ENCODE results near the gene CFAP97D2.
"Not testable (repeated sequence)": the region's sequence is repeated elsewhere in the genome, so short reads cannot be mapped to it uniquely, and the experiment has no call there.

The CFAP97D2 gene

DNA sequence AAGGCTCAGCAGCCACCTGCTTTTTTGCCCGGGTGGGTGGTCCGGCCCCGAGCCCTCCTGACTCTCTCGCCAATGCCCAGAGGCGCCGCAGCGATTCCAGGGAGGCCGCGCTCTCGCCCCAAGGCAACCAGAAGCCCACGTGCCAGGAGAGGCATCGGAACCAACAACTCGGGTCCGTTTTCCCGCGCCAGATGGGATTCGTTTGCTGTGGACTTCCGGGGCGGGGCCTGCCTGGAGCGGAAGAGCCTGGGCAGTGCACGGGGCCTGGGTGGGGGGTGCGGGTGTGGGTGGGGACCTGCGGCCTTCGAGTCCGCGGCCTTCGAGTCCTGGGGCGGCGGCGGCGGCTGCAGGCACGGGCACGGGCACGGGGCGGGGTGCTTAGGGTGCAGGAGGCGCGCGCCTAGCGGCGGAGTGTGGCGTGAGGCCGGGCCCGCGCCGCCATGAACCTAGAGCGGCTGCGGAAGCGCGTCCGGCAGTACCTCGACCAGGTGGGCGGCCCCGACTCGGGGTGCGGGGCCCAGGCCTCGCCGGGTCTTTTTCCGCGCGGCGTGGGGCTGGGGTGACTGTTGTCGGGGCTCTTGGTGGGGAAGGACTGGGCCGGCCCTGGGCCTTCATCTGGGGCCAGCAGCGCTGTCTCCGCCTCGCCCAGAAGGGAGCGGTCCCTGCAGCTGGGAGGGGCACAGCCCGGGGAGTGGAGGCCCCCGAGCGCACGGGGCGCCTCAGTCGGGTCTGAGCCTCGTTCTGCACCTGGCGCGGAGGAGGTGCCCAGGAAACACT, 55.8 kb downstream of the CFAP97D2 start, which contains the start of gene CDC16:
TSS of gene CDC16 (plus strand) at position 253 of the 777 bp plus-strand sequence. CDS start at position 441, 188 bp downstream.
- peak; percentile 49 for DNase-seq (ENCODE audit: low read depth, low spot score)

DNA sequence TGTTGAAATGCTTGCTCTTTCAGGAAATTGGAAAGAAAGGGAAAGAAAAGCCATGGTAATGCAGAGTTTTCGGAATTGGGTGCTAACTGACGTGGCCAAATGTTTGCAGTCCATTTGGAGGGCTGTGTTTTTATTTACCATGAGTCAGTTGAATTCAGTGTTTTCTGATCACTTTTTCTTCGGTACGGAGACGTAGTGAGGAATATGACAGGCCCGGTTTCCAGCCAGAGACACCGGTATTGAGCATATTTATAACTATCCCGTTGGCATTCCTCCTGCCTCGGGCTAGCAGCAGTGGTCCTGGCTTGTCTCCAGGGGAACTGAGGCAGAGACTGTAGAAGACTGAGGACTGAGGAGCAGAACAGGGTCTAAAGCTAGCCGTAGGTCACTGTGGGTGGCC, 56.6 kb downstream of the CFAP97D2 start:
- DNase-seq (ENCODE audit: low read depth, low spot score): no peak

DNA sequence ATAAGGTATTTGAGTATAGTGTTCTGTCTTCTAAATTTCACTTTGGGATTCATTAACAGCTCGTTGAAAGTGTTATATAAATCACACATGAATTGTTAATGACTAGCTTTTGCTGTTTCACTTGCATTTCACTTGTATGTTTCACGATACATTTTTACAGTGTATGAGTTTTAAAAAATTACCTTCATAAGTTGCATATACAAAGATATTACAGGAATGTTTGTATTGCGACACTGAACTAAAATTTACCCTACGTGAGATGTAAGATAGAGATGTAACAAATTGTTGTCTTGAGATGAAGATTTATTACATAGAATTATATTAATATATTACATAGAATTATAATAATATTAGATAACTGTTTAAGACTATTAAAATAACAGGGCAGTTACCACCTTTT, 57.2 kb downstream of the CFAP97D2 start:
- DNase-seq (ENCODE audit: low read depth, low spot score): no peak

DNA sequence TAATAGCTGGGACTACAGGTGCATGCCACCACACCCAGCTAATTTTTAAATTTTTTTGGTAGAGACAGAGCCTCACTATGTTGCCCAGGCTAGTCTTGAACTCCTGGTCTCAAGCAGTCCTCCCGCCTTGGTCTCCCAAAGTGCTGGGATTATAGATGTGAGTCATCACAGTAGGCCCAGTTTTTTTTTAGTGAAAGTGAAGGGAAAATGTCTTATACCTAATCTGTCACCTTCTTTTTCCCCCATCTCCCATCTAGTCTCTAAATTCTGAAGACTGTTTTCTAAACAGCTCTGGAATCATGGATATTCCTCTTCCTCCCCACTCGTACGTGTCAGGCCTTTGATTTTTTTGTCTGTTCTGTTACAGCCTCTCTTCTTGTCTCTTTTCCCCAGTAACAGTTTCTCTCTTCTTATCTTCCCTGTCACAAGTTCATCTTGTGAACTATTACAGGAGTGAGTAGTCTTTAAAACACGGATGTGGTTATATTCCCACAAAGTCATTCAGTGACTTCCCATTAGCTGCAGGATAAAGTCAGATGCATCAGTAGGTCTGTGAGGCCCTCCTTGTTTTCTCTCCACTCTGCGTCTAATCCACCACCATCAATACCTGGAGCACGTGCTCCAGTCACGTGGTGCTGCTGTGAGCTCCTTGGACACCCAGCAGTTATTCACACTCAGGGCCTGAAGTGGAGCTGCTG, 58.5 kb downstream of the CFAP97D2 start:
- no peak for DNase-seq (ENCODE audit: low read depth, low spot score)

DNA sequence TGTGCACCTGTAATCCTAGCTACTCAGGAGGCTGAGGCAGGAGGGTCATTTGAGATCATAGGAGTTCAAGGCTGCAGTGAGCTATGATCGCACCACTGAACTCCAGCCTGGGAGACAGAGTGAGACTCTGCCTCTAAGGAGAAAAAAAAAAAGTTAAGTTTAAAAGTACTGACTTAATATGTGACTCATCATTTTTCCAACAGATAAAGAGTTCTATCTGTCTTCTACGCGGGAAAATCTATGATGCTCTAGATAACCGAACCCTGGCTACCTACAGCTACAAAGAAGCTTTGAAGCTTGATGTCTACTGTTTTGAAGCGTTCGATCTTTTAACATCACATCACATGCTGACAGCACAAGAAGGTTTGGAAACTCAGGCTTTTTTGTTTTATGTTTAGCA, 62.9 kb downstream of the CFAP97D2 start:
- DNase-seq (ENCODE audit: low read depth, low spot score): no peak

DNA sequence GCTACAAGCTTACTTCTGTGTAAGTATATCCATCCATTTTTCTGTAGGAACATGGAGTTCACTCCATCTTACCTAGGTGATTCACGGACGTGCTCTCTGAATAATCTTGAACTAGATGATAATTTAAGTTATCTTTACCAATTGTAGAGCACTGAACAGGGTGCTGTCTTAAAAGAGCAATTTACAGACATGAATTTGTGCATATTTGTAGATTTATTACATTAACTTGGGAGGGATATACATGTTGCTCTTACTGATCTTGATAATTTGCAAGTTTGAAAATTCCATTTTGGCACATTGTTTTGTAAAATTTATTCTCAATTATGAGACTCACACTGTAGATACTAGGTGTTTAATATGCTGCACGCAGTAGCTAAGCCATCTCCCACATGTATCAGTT, 64.9 kb downstream of the CFAP97D2 start:
- no peak for DNase-seq (ENCODE audit: low read depth, low spot score)

DNA sequence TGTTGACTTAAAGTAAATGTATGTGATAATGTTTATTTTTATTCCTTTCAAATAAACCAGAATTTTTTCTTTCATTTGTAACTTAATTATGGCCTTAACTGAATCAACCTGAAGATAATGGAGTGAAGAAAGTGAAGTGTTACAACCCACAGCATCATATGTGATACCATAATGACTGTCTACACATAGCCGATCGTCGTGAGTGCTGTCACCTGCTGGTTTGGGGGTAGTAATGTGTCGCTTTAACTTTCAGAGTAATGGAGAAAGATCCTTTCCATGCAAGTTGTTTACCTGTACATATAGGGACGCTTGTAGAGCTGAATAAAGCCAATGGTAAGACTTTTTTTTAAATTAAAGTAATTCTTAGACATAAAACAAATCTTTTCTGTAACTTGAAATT, 65.6 kb downstream of the CFAP97D2 start:
- no peak for DNase-seq (ENCODE audit: low read depth, low spot score)

DNA sequence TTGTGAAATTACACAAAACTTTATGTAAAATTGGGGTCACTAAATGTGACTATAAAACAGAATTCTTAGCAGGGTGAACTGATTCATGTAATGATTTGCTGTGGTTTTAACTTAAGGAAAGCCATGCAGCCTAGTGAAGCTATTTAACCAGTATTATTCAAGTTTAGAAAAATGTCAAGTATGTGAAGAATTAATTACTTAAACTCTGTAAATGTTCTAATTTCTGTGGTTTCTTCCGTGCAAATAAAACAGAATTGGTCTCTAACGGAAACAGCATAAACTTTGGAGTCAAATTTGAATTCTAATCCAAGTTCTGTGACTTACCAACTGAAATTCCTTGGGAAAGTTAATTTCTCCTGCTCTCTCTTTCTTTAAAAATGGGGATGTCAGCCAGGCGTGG, 69.0 kb downstream of the CFAP97D2 start:
- no peak for DNase-seq (ENCODE audit: low read depth, low spot score)

DNA sequence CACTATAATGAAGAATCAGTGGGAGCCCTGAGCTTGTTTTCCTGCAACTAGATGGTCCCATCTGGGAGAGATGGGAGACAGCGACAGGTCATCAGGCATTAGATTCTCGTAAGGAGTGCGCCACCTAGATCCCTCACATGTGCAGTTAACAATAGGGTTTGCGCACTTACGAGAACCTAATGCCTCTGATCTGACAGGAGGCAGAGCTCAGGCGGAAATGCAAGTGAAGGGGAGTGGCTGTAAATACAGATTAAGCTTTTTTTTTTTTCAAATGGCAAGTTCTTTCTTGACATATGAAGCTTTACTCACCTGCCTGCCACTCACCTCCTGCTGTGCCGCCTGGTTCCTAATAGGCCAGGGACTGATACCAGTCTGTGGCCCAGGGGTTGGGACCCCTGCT, 70.0 kb downstream of the CFAP97D2 start:
- DNase-seq (ENCODE audit: low read depth, low spot score): no peak

DNA sequence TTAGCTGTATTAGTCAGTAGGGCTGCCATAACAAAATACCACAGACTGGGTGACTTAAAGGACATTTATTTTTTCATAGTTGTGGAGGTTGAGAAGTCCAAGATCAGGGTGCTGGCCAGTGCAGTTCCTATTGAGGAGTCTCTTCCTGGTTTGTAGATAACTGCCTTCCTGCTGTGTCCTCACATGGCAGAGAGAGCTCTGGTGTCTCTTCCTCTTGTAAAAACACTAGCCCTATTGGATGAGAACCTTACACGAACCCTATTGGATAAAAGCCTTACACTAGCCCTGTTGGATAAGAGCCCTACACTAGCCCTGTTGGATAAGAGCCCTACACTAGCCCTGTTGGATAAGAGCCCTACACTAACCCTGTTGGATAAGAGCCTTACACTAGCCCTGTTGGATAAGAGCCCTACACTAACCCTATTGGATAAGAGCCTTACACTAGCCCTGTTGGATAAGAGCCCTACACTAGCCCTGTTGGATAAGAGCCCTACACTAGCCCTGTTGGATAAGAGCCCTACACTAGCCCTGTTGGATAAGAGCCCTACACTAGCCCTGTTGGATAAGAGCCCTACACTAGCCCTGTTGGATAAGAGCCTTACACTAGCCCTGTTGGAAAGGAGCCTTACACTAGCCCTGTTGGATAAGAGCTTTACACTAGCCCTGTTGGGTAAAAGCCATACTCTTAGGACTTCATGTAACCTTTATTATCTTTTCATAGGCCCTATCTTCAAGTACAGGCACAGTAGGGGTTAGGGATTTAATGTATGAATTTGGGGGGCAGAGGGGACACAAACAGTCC, 72.8 kb downstream of the CFAP97D2 start:
- DNase-seq (ENCODE audit: low read depth, low spot score): not testable (repeated sequence)

DNA sequence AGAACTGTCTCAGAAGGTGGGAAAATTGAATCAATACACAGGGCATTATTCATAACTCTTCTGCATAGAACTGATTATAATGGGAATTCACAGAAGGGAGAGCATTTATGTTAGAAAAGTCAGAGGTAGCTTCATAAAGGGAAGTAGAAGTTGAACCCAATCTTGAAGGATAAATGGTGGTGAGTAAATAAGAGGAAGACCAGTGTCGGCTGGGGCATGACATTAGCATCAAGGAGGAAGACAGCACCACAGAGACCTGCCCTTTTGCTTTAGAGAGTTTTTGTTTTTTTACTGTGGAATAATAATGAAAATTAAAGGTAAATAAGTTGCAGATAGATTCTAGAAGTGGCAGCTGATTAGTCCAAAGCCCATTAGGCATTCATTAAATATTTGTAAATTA, 77.5 kb downstream of the CFAP97D2 start:
- DNase-seq (ENCODE audit: low read depth, low spot score): no peak

DNA sequence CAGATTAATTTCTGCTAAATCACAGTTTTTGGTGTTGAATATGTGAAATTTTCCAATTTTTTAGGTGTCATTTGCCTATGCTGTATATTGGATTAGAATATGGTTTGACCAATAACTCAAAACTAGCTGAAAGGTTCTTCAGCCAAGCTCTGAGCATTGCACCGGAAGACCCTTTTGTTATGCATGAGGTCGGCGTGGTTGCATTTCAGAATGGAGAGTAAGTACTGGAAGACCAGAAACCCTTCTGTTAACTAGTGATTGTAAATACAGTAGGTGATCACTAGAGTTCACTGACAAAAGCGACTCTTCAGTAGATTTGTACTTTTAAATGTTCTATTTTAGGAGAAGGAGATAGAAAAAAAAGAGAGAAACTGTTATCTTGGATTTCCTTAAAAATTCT, 78.0 kb downstream of the CFAP97D2 start:
- no peak for DNase-seq (ENCODE audit: low read depth, low spot score)

DNA sequence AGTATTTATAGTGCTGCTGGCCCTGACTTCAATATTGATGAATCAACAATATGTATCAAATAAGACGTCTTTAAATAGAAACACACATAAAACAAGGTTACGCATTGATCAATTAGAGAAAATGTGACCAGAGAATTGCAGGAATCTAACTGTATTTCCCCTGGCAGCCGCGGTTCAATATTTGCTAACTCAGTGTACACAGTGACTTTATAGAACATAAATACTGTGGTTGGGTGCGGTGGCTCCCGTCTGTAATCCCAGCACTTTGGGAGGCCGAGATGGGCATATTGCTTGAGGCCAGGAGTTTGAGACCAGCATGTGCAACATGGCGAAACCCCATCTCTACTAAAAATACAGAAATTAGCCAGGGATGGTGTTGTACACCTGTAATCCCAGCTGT, 79.5 kb downstream of the CFAP97D2 start:
- no peak for DNase-seq (ENCODE audit: low read depth, low spot score)

DNA sequence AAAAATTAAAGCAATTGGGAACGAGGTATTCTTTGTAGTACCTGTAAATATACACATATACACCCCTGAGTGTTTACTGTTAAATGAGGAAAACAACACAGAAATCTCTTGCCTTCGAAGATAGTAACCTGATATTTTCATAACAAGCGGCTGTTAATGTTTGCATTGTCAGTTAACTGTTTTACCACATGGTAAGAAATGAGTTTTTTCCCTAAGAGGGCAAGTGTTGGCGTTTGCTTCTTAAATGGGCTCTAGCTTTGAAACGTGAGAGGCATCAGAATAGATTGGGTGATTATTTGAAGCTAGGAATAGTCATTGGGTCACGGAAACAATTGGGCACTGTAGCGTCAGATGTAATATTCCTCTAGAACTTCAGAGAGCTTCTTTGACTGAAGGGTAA, 80.3 kb downstream of the CFAP97D2 start:
- no peak for DNase-seq (ENCODE audit: low read depth, low spot score)

DNA sequence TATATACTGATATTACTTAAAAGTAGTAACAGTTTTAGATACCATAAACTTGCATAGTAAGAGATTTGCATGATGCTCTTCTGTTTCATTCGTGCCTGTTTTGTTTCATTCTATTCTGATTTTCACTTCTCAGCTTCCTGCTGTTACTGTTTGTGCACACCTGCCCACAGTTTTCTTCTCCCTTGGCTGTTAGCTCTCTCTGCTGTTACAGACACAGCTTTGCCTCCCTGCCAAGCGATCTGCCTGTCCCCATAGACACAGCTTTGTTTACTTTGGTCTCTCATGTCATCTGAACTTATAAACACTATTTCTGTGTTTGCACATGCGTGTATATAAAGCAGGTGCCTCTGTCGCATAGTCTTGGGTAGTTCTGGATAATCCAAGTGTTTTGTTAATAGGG, 80.9 kb downstream of the CFAP97D2 start:
- DNase-seq (ENCODE audit: low read depth, low spot score): no peak

DNA sequence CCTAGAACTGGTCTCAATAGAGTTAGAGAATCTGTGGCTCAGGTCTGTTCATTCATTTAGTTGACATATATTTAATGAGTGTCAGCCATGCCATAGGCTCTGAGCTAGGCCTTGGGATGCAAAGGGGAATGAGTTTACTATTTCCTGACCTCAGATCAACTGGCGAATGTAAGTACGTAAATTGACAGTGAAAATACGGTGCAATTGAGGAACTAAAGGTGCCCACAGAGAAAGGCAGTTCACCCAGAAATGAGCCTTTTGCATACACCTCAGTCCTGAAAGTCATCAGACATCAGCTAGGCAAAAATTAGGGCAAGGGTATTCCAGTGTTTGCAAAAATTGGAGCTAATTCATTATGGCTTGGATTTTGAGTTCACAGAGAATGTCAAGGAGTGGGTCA, 81.8 kb downstream of the CFAP97D2 start:
- no peak for DNase-seq (ENCODE audit: low read depth, low spot score)

DNA sequence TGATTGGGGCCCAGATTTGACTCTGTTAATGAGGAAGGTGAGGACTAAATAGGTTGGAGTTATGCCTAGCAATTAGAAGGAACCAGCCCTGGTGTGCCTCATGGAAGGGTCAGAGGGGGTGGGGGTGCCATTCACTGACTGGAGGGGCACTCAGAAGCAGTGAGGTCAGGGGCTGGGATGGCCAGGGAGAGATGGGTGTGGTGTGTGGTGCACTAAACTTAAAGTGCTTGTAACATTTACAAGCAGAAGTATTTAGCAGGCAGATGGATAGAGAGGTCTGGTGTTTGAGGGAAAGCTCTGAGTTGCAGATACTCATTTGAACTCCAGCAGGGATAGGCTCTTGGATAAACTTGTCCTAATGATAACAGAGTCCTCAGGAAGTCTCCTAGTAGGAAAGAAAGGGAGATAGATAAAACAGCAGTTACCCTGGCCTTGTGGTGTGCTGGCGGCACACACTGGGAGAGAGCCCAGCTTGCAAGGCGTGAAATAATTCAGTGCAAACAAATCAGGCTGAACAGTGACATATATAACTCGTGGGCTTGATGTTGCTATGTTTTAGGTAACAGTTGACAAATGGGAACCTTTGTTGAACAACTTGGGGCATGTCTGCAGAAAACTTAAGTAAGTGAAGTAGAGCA, 82.4 kb downstream of the CFAP97D2 start:
- no peak for DNase-seq (ENCODE audit: low read depth, low spot score)

DNA sequence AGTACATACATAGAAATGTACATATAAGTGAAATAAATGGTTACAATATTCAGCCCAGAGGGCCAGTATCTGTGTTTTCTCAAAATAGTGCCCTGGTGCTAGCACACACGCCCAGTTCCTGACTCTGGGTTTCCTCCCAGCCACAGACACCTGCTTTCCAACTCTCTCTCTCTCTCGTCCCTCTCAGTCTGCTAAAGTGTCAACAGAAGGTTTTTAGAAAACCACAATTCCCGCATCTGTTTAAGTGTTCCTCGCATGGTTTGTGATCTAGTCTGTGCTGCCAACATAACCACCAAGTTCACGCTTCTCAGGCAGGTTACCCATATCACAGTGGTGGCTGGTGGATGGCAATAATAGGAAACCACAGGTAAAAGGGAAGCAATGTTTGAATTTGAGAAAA, 84.5 kb downstream of the CFAP97D2 start:
- DNase-seq (ENCODE audit: low read depth, low spot score): no peak

DNA sequence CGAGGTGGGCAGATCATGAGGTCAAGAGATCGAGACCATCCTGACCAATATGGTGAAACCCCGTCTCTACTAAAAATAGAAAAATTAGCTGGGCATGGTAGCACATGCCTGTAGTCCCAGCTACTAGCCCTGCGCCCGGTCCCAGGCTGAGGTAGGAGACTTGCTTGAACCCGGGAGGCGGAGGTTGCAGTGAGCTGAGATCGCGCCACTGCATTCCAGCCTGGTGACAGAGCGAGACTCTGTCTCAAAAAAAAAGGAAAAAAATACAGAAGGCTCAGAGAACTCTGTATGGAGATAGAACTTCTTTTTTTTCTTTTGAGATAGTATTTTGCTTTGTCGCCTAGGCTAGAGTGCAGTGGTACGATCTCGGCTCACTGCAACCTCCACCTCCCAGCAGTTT, 85.3 kb downstream of the CFAP97D2 start:
- not testable (repeated sequence) for DNase-seq (ENCODE audit: low read depth, low spot score)

DNA sequence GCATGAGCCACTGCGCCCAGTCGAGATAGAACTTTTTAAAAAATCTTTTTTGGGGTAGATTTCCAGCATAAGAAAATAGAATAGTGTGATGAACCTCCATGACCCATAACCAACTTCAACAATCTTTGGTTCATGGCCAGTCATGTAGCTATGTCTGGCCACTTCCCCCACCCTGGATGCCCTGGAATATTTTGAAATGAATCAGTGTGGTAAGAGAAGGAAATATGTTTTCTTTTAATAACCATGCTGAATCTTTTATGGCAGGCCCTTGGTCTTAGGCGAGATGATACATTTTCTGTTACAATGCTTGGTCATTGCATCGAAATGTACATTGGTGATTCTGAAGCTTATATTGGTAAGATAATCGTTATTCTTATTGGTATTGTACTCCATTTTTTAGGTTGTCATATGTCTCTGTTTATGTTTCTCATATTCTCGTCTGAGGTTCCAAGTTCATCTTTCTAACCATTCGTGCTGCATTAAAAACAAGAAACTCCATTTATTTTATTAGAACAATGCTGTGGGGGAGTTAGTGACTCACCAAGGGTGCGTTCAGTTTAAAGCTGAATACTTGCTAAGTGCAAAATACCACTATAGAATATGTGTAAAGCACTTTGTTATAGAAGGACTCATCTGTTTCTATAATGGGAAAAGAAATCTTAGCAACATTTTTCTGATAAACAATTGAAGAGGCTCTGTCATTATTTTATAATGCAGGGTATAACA, 86.0 kb downstream of the CFAP97D2 start:
- peak; percentile 13 for DNase-seq (ENCODE audit: low read depth, low spot score)

DNA sequence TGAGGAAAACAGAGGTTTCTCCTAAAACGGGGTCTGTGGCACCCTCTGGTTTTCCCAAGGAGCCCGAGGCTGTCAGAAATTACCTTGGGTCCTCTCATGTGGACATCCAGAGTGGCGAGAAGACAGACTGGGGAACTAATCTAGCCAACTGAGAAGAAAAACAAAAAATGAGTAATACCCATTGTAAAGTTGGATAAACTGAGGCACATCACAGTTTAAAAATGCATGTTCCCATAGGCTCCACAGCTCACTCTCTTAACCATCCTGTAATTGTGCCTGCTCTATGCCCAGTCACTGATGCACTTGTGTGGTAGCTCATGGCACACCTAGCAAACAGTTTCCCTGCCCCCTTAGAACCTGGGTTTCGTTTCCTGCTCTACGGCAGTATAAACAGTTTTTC, 87.2 kb downstream of the CFAP97D2 start:
- DNase-seq (ENCODE audit: low read depth, low spot score): no peak
